ENCODE results near the gene CACNA1A. TPM values are rescaled to one million over a fixed set of nuclear protein-coding genes. Genes with fewer than 3 reads are reported as not detected.

Gene CACNA1A
- total RNA-seq, 2 experiments from 2014 or later = 0.30 to 0.45 TPM

GRCh38 chr19:13241231-13242104 is 264.8 kb downstream of the CACNA1A start:
- Histone ChIP-seq H3K27ac (ENCODE audit: low read depth in 1 of 2, low read length in 2 of 2) (no peak overlapping the region), H3K4me3 (ENCODE audit: low read length) (no peak overlapping the region), H3K27me3 (ENCODE audit: control insufficient read depth in 1 of 2, insufficient read depth in 2 of 2, low read length in 2 of 2) (no peaks in the 10 kb centered on the region), H3K36me3 (ENCODE audit: insufficient read depth, low read length) (no peaks in the 10 kb centered on the region), H3K4me1 (ENCODE audit: insufficient read depth, low read length) (peaks cover 10% of the 10 kb centered on the region), H3K9me3 (ENCODE audit: control insufficient read depth in 1 of 2, insufficient read depth in 1 of 2, low read length in 2 of 2) (peaks cover 0 to 2% of the 10 kb centered on the region in 2 experiments)
- H3K4me1 Mint-ChIP-seq (ENCODE audit: low read depth) = peaks cover 25% of the 10 kb centered on the region
- CTCF ChIA-PET = no interaction called here
- no peak overlapping the region for H3K27ac Mint-ChIP-seq
- POLR2A ChIA-PET = no interaction called here
- H3K9me3 Mint-ChIP-seq = no peaks in the 10 kb centered on the region
- DNase-seq = peak in 5 of 14 experiments; percentile 4 to 29 (median 27)
- intact Hi-C loops (cut with DNase I, micrococcal nuclease) = no loop called here
- ATAC-seq (ENCODE audit: poor library complexity) = peak; percentile 58
- no peak overlapping the region for H3K4me3 Mint-ChIP-seq
- no peak for TF ChIP-seq CTCF (IDR thresholded peaks at IDR 0.05)
- H3K36me3 Mint-ChIP-seq (ENCODE audit: low read depth) = no peaks in the 10 kb centered on the region
- H3K27me3 Mint-ChIP-seq = no peaks in the 10 kb centered on the region

- no peaks in the 10 kb centered on the region for H3K36me3 Mint-ChIP-seq (ENCODE audit: low read depth)
- H3K4me1 Mint-ChIP-seq (ENCODE audit: low read depth) = peaks cover 26% of the 10 kb centered on the region
- H3K9me3 Mint-ChIP-seq = no peaks in the 10 kb centered on the region
- peaks cover 11% of the 10 kb centered on the region for H3K4me1 ChIP-seq (ENCODE audit: insufficient read depth, low read length)
- CTCF ChIA-PET = no interaction called here
- no peak overlapping the region for H3K4me3 Mint-ChIP-seq
- intact Hi-C loops (cut with DNase I, micrococcal nuclease) = no loop called here
- peaks cover 0 to 12% of the 10 kb centered on the region in 2 experiments for H3K9me3 ChIP-seq (ENCODE audit: control insufficient read depth in 1 of 2, insufficient read depth in 1 of 2, low read length in 2 of 2)
- no peaks in the 10 kb centered on the region for H3K27me3 ChIP-seq (ENCODE audit: control insufficient read depth in 1 of 2, insufficient read depth in 2 of 2, low read length in 2 of 2)
- TF ChIP-seq CTCF (IDR thresholded peaks at IDR 0.05) = no peak
- H3K27me3 Mint-ChIP-seq = no peaks in the 10 kb centered on the region
- POLR2A ChIA-PET = no interaction called here
- no peak overlapping the region for H3K27ac ChIP-seq (ENCODE audit: low read depth in 1 of 2, low read length in 2 of 2)
- no peak for ATAC-seq (ENCODE audit: poor library complexity)
- no peak overlapping the region for H3K27ac Mint-ChIP-seq
- no peaks in the 10 kb centered on the region for H3K36me3 ChIP-seq (ENCODE audit: insufficient read depth, low read length)
- no peak overlapping the region for H3K4me3 ChIP-seq (ENCODE audit: low read length)
- DNase-seq = no peak
Observed at GRCh38 chr19:13240312-13241022, 265.8 kb downstream of the CACNA1A start.

GRCh38 chr19:13238891-13239534 is 267.3 kb downstream of the CACNA1A start:
- intact Hi-C loops (cut with DNase I, micrococcal nuclease) = no loop called here
- Mint-ChIP-seq H3K27me3 (no peaks in the 10 kb centered on the region), H3K9me3 (no peaks in the 10 kb centered on the region), H3K36me3 (ENCODE audit: low read depth) (no peaks in the 10 kb centered on the region), H3K4me1 (ENCODE audit: low read depth) (peaks cover 39% of the 10 kb centered on the region), H3K4me3 (no peak overlapping the region), H3K27ac (no peak overlapping the region)
- H3K4me1 ChIP-seq (ENCODE audit: insufficient read depth, low read length) = peaks cover 24% of the 10 kb centered on the region
- ChIA-PET CTCF (no interaction called here), POLR2A (no interaction called here)
- no peak overlapping the region for H3K27ac ChIP-seq (ENCODE audit: low read depth in 1 of 2, low read length in 2 of 2)
- no peaks in the 10 kb centered on the region for H3K27me3 ChIP-seq (ENCODE audit: control insufficient read depth in 1 of 2, insufficient read depth in 2 of 2, low read length in 2 of 2)
- peaks cover 0 to 17% of the 10 kb centered on the region in 2 experiments for H3K9me3 ChIP-seq (ENCODE audit: control insufficient read depth in 1 of 2, insufficient read depth in 1 of 2, low read length in 2 of 2)
- H3K4me3 ChIP-seq (ENCODE audit: low read length) = no peak overlapping the region
- ATAC-seq (ENCODE audit: poor library complexity) (no peak), DNase-seq (no peak)
- TF ChIP-seq CTCF (IDR thresholded peaks at IDR 0.05) = no peak
- H3K36me3 ChIP-seq (ENCODE audit: insufficient read depth, low read length) = no peaks in the 10 kb centered on the region
